Heart right ventricle (tissue), 16 donors: Measurements from ENCODE around the gene UBQLNL. TPM values are rescaled to one million over a fixed set of nuclear protein-coding genes. Genes with fewer than 3 reads are reported as not detected.

Experiments used
- ATAC-seq, 8 donors: fragments of 200-7000 bp; cut with Tn5 transposase; one replicate each; pipeline ENCODE4 v1.9.1; 2020; ENCODE audit warnings: mild to moderate bottlenecking in 8 of 8, moderate library complexity in 8 of 8, moderate number of reproducible peaks in 1 of 8
- DNase-seq, 2 donors: peaks; one replicate each; pipeline ENCODE4 v3.0.0-alpha.2; 2020
- H3K27ac ChIP-seq, 10 donors: fragments of 200-600 bp; sonication (generic) in 2 of 10; one replicate each; pipeline versions ENCODE4 v1.5.0 to v1.8.0; 2020 to 2022; ENCODE audit warnings: mild to moderate bottlenecking in 3 of 10
- H3K27me3 ChIP-seq, 7 donors: fragments of 200-600 bp; one replicate each; pipeline ENCODE4 v1.8.0; 2021 to 2022; ENCODE audit warnings: mild to moderate bottlenecking in 2 of 7
- H3K36me3 ChIP-seq, 9 donors: fragments of 200-600 bp; sonication (generic) in 1 of 9; one replicate each; pipeline versions ENCODE4 v1.5.0 to v1.8.0; 2020 to 2022; ENCODE audit warnings: mild to moderate bottlenecking in 2 of 9
- H3K4me1 ChIP-seq, 9 donors: fragments of 200-600 bp; sonication (generic) in 1 of 9; one replicate each; pipeline versions ENCODE4 v1.5.0 to v1.8.0; 2020 to 2022; ENCODE audit warnings: mild to moderate bottlenecking in 4 of 9
- H3K4me3 ChIP-seq, 10 donors: fragments of 200-600 bp; sonication (generic) in 2 of 10; one replicate each; pipeline versions ENCODE4 v1.5.0 to v1.8.0; 2020 to 2022; ENCODE audit warnings: mild to moderate bottlenecking in 7 of 10, moderate library complexity in 2 of 10
- H3K9me3 ChIP-seq, 11 donors: fragments of 200-600 bp in 10 of 11; sonication (generic) in 2 of 11; one replicate each; pipeline versions ENCODE4 v1.5.0 to v1.8.0; 2013 to 2022; ENCODE audit warnings: mild to moderate bottlenecking in 2 of 11, control low read depth in 1 of 11, moderate library complexity in 1 of 11
- WGBS, 2 donors: extraction: QIAGEN DNeasy Blood & Tissue Kit; methylation state at CpG; one replicate each; pipeline ENCODE4 v1.1.7; 2013; ENCODE audit warnings: inconsistent platforms in 1 of 2; 5-methylcytosine and 5-hydroxymethylcytosine counted together
- intact Hi-C, 10 donors: fragments of 100-400 bp; cut with DNase I; formaldehyde crosslinking; loops; one replicate each; pipeline versions ENCODE4 v1.11.1 to v1.14.2; 2022
- long read RNA-seq, 3 donors: library from polyadenylated mRNA; unstranded; transcript quantifications; one replicate each; pipeline ENCODE4 v2.0.0, GENCODE V29; 2020 to 2021
- polyA plus RNA-seq, 2 donors: library from polyadenylated mRNA; stranded (reverse); fragments of 200-250 nt; gene quantifications; one replicate each; pipeline ENCODE4 v1.2.3, GENCODE V29; 2013
- total RNA-seq, 10 donors: library from RNA; stranded (reverse); fragmentation: NEBNext Ultra II Directional in 3 of 10; extraction: Animal tissue kit (Norgen Biotek cat#: 25700) in 3 of 10; gene quantifications; one replicate each; pipeline versions ENCODE4 v1.2.1 to v1.2.4, GENCODE V29; 2021 to 2023
- TF ChIP-seq, protein P1 (sequence below), 9 donors: fragments of 200-600 bp; sonication (generic) in 2 of 9; IDR thresholded peaks; one replicate each; pipeline versions ENCODE4 v1.5.0 to v1.8.0; 2021 to 2022; ENCODE audit warnings: antibody characterized with exemption in 9 of 9, mild to moderate bottlenecking in 5 of 9, moderate library complexity in 1 of 9
- donor health status: Arrhythmogenic right ventricular cardiomyopathy.
- donor health status: ischemic (EF 13 %, LVEDD 7.1; RV severe dilation, severe dysfunction).
- donor health status: healthy with polysubstance abuse.
- donor health status: DM: no; HTN: yes; CAD: no.
- donor health status: DM: no; HTN: no; CAD: no.
- donor health status: ischemic (EF 25% LVEDD 6.9; RV normal size, moderate dysfunction).
- donor health status: ischemic (EF 25% LVEDD 5.7; RV mildly dilated, moderate dysfunction).
- donor health status: healthy.
- donor health status: DM: yes; HTN: yes; CAD: no.
- donor health status: Ischemic cardiomyopathy.
- donor health status: ischemic (EF 35%, LVEDD 5.7; RV mildly dilated, moderate dysfunction).
- donor health status: nonischemic (EF 11% LVEDD 7.7; RV severe dilation, severe dysfunction).
- donor health status: DM: yes; HTN: yes; CAD: no.
- donor health status: PGD.
- donor health status: ischemic (EF 29% LVEDD 5.4; RV normal size, mild dysfunction).
- donor health status: nonischemic (EF 23%, LVEDD 6.1; RV moderate dilation, normal function).

The UBQLNL gene, protein sequence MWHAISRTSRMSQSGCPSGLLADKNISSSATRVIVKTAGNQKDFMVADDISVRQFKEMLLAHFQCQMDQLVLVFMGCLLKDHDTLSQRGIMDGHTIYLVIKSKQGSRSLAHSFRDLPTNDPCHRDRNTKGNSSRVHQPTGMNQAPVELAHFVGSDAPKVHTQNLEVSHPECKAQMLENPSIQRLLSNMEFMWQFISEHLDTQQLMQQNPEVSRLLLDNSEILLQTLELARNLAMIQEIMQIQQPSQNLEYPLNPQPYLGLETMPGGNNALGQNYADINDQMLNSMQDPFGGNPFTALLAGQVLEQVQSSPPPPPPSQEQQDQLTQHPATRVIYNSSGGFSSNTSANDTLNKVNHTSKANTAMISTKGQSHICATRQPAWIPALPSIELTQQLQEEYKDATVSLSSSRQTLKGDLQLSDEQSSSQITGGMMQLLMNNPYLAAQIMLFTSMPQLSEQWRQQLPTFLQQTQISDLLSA
- total RNA-seq = under 1 TPM in 5 of 10 donors, not detected in 5; 0.10 to 0.42 (median 0.13) TPM
- under 1 TPM; 0.10 to 0.80 TPM for polyA plus RNA-seq
- long read RNA-seq, donor 1 = 0 reads
- long read RNA-seq, donor 2 = 0 reads
- long read RNA-seq, donor 3 = 0 reads

DNA sequence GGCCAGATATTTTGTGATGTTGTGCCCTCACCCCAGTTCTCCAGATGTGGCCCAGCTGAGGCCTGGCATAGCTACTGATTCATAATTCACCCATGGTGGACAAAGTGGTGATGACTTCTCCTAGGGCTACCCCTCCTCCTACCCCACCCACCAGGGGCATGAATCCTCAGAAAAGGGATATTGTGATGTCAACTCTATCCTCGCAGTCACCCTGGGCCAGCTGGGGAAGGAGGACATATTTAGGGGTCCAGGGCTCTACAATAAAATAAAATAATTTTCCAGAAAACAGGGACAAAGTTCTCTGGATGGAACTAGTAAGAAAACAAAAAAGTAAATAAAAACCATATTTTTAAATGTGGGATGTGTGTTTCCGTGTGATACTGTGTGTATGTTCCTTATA, at the start of gene UBQLNL:
TSS of gene UBQLNL (minus strand) at position 101 of the 400 bp plus-strand sequence. CDS start 258 bp downstream, outside the sequence.
- no peaks in the 10 kb centered on the region for H3K9me3 ChIP-seq
- no peaks in the 10 kb centered on the region for H3K36me3 ChIP-seq
- H3K4me1 ChIP-seq = no peaks in the 10 kb centered on the region
- no peak for ATAC-seq
- H3K27ac ChIP-seq = no peak within 1 kb of the TSS
- intact Hi-C loops = no loop called here
- 91% methylated on average over 2 of the region's 2 CpGs for WGBS, 2 donors
- no peaks in the 10 kb centered on the region for H3K27me3 ChIP-seq
- DNase-seq = no peak
- TF ChIP-seq, protein P1, sequence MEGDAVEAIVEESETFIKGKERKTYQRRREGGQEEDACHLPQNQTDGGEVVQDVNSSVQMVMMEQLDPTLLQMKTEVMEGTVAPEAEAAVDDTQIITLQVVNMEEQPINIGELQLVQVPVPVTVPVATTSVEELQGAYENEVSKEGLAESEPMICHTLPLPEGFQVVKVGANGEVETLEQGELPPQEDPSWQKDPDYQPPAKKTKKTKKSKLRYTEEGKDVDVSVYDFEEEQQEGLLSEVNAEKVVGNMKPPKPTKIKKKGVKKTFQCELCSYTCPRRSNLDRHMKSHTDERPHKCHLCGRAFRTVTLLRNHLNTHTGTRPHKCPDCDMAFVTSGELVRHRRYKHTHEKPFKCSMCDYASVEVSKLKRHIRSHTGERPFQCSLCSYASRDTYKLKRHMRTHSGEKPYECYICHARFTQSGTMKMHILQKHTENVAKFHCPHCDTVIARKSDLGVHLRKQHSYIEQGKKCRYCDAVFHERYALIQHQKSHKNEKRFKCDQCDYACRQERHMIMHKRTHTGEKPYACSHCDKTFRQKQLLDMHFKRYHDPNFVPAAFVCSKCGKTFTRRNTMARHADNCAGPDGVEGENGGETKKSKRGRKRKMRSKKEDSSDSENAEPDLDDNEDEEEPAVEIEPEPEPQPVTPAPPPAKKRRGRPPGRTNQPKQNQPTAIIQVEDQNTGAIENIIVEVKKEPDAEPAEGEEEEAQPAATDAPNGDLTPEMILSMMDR (IDR thresholded peaks at IDR 0.05) = no peak
- H3K4me3 ChIP-seq = no peak within 1 kb of the TSS

DNA sequence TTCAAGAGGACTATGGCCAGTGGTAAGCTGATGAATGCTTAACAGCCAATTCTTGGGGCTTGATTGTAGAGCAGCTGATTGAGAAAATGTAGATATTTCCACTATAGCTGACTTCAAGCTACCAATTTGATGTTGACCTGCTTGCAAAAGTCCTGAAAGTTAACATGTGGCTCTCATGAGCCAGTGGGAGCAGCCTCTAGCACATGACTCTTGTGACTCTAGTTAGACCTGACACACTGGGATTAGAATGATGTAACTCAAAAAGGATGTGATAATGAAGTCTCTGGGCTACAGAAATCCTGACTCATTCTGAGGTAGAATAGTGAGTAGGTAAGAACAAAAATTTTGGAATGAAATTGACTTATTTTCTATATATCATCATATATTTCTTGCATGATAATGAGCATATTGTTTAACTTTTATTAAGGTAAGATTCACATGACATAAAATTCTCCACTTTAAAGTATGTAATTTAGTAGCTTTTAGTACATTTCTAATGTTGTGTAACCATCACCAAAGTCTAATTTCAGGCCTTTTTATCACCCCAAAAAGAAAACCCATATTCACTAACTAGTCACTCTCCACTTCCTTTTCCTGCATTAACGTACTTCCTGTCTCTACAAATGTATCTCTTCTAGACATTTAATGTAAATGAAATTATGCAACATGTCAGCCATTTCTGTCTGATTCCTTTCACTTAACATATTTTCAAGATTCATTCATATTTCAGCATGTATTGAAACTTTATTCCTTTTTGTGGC, 47.9 kb upstream of the UBQLNL start:
- 56 to 65% methylated on average over 1 of the region's 1 CpG for WGBS, 2 donors
- Histone ChIP-seq H3K4me1 (no peaks in the 10 kb centered on the region), H3K36me3 (no peaks in the 10 kb centered on the region), H3K27ac (no peak overlapping the region), H3K4me3 (no peak overlapping the region), H3K9me3 (no peaks in the 10 kb centered on the region), H3K27me3 (no peaks in the 10 kb centered on the region)
- DNase-seq (no peak), ATAC-seq (no peak)
- intact Hi-C loops = no loop called here
- TF ChIP-seq, protein P1 (IDR thresholded peaks at IDR 0.05) = no peak

DNA sequence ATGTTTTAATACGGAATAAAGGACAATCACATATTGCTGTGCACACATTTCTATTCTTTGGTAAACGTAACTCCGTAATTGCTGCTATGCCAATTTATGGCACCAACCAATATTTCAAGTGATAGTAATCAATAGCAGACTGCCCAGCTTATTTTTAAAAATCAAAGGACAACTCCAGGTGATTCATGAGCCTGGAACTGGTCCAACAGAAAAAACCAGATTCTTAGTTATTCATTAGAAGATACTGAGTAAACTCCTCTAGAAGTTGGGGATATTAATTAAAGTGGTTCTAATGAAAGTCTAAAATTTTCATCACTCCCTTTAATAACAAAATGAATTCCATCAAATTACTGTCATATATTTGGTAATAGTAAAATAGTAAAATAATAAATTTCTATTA, 41.3 kb upstream of the UBQLNL start:
- Histone ChIP-seq H3K36me3 (no peaks in the 10 kb centered on the region), H3K4me3 (no peak overlapping the region), H3K4me1 (no peaks in the 10 kb centered on the region), H3K9me3 (no peaks in the 10 kb centered on the region), H3K27ac (no peak overlapping the region), H3K27me3 (no peaks in the 10 kb centered on the region)
- DNase-seq = no peak
- TF ChIP-seq, protein P1 (IDR thresholded peaks at IDR 0.05) = no peak
- ATAC-seq = no peak
- WGBS, 2 donors = 32 to 59% methylated on average over 3 of the region's 3 CpGs
- intact Hi-C loops = loop anchor here in 1 of 10 donors (10.0 kb wide), 1 partner anchor 83 kb away; no protein-coding TSS in a partner anchor

DNA sequence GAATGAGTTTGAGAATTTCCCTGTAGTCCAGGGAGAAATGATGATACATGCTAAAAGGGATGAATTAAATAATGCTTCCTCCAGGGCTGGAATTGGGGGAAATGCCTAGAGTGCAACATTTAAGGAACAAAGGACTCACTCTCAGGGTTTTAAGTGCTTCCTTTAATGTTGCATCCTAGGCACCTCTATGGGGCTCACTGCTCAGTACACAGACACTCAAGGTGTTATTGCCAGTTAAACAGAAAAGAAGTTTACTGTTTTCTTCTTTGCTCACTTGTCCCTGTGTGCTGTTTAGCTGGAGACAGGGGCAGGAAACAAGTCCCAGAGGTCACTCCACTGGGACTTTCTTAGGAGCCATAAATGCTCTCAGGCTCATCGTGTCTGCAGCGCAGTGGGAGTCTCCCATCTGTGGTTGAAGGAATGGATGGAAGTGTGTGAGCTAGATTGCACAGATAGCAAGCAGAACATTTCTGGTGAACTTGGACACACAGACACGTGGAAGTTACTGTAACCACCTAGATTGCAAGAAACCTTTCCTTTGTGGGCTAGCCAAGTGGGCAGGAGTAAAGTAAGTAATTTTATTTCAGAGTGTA, 40.2 kb upstream of the UBQLNL start:
- Histone ChIP-seq H3K4me3 (no peak overlapping the region), H3K9me3 (no peaks in the 10 kb centered on the region), H3K4me1 (no peaks in the 10 kb centered on the region), H3K27ac (no peak overlapping the region), H3K27me3 (no peaks in the 10 kb centered on the region), H3K36me3 (no peaks in the 10 kb centered on the region)
- ATAC-seq = no peak
- DNase-seq = no peak
- intact Hi-C loops = loop anchor here in 1 of 10 donors (10.0 kb wide), 1 partner anchor 82 kb away; no protein-coding TSS in a partner anchor
- TF ChIP-seq, protein P1 (IDR thresholded peaks at IDR 0.05) = no peak
- 54 to 55% methylated on average over 3 of the region's 3 CpGs for whole genome bisulfite sequencing, 2 donors
